ENCODE measurements around the gene CHFR. TPM values are rescaled to one million over a fixed set of nuclear protein-coding genes. Genes with fewer than 3 reads are reported as not detected.
"Not testable (repeated sequence)": the region's sequence is repeated elsewhere in the genome, so short reads cannot be mapped to it uniquely, and the experiment has no call there.

CHFR gene
- total RNA-seq, 1 donor, result 55.0 TPM

- no peaks in the 10 kb centered on the region for H3K4me1 ChIP-seq (ENCODE audit: insufficient read depth, low read length)
- no peak overlapping the region for H2AFZ ChIP-seq (ENCODE audit: low read length)
- peaks cover 5% of the 10 kb centered on the region for H4K20me1 ChIP-seq (ENCODE audit: insufficient read depth, low read length)
- H3K27me3 ChIP-seq (ENCODE audit: insufficient read depth, low read length), result no peaks in the 10 kb centered on the region
- peak overlapping the region; percentile 1 for H3K27ac ChIP-seq (ENCODE audit: low read depth, low read length)
- no peak for TF ChIP-seq CTCF (IDR thresholded peaks at IDR 0.05; ENCODE audit: extremely low read depth, low read depth, low read length)
- H3K4me3 ChIP-seq (ENCODE audit: insufficient read depth, low read length), result no peak overlapping the region
- peaks cover 49% of the 10 kb centered on the region for H3K36me3 ChIP-seq (ENCODE audit: insufficient read depth, low read length)
- peaks cover 33% of the 10 kb centered on the region for H3K79me2 ChIP-seq (ENCODE audit: insufficient read depth, low read length)
- H3K4me2 ChIP-seq (ENCODE audit: insufficient read depth, low read length), result no peak overlapping the region
- DNase-seq (ENCODE audit: insufficient read length, low spot score, missing footprints), result peak; percentile 66
- H3K9me3 ChIP-seq (ENCODE audit: low read depth, low read length), result peaks cover 2% of the 10 kb centered on the region
Observed at GRCh38 chr12:132866251-132866828, 21.1 kb downstream of the CHFR start.

GRCh38 chr12:132861558-132861957 is 25.8 kb downstream of the CHFR start:
- Histone ChIP-seq H3K4me1 (ENCODE audit: insufficient read depth, low read length) (no peaks in the 10 kb centered on the region), H4K20me1 (ENCODE audit: insufficient read depth, low read length) (peaks cover 5% of the 10 kb centered on the region), H3K79me2 (ENCODE audit: insufficient read depth, low read length) (peaks cover 28% of the 10 kb centered on the region), H3K9me3 (ENCODE audit: low read depth, low read length) (peaks cover 1% of the 10 kb centered on the region), H3K4me3 (ENCODE audit: insufficient read depth, low read length) (no peak overlapping the region), H3K27me3 (ENCODE audit: insufficient read depth, low read length) (no peaks in the 10 kb centered on the region), H2AFZ (ENCODE audit: low read length) (no peak overlapping the region), H3K27ac (ENCODE audit: low read depth, low read length) (no peak overlapping the region), H3K4me2 (ENCODE audit: insufficient read depth, low read length) (no peak overlapping the region), H3K36me3 (ENCODE audit: insufficient read depth, low read length) (peaks cover 57% of the 10 kb centered on the region)
- peak; percentile 79 for DNase-seq (ENCODE audit: insufficient read length, low spot score, missing footprints)
- no peak for TF ChIP-seq CTCF (IDR thresholded peaks at IDR 0.05; ENCODE audit: extremely low read depth, low read depth, low read length)

- Histone ChIP-seq H4K20me1 (ENCODE audit: insufficient read depth, low read length) (no peaks in the 10 kb centered on the region), H3K27ac (ENCODE audit: low read depth, low read length) (no peak overlapping the region), H3K79me2 (ENCODE audit: insufficient read depth, low read length) (peaks cover 13% of the 10 kb centered on the region), H3K27me3 (ENCODE audit: insufficient read depth, low read length) (no peaks in the 10 kb centered on the region), H3K36me3 (ENCODE audit: insufficient read depth, low read length) (peaks cover 60% of the 10 kb centered on the region), H3K9me3 (ENCODE audit: low read depth, low read length) (no peaks in the 10 kb centered on the region), H3K4me2 (ENCODE audit: insufficient read depth, low read length) (no peak overlapping the region), H3K4me1 (ENCODE audit: insufficient read depth, low read length) (no peaks in the 10 kb centered on the region), H2AFZ (ENCODE audit: low read length) (no peak overlapping the region), H3K4me3 (ENCODE audit: insufficient read depth, low read length) (no peak overlapping the region)
- DNase-seq (ENCODE audit: insufficient read length, low spot score, missing footprints), result peak; percentile 29
- no peak for TF ChIP-seq CTCF (IDR thresholded peaks at IDR 0.05; ENCODE audit: extremely low read depth, low read depth, low read length)
Observed at GRCh38 chr12:132858718-132859266, 28.6 kb downstream of the CHFR start.

GRCh38 chr12:132857019-132857418 is 30.4 kb downstream of the CHFR start:
- not testable (repeated sequence) for H4K20me1 ChIP-seq (ENCODE audit: insufficient read depth, low read length); H3K4me3 ChIP-seq (ENCODE audit: insufficient read depth, low read length); H3K4me1 ChIP-seq (ENCODE audit: insufficient read depth, low read length); H3K27ac ChIP-seq (ENCODE audit: low read depth, low read length); H3K27me3 ChIP-seq (ENCODE audit: insufficient read depth, low read length); DNase-seq (ENCODE audit: insufficient read length, low spot score, missing footprints); H2AFZ ChIP-seq (ENCODE audit: low read length); H3K4me2 ChIP-seq (ENCODE audit: insufficient read depth, low read length); H3K9me3 ChIP-seq (ENCODE audit: low read depth, low read length); H3K79me2 ChIP-seq (ENCODE audit: insufficient read depth, low read length)
- peaks cover 69% of the 10 kb centered on the region for H3K36me3 ChIP-seq (ENCODE audit: insufficient read depth, low read length)

All from osteoblast (primary cell).